Ovary (tissue), 3 donors: Measurements from ENCODE around the gene CD180.

Source experiments
- POLR2A ChIP-seq: fragments of 450-650 bp; IDR thresholded peaks from one replicate; pipeline ENCODE4 v1.6.1; 2017; ENCODE audit warnings: antibody characterized with exemption, mild to moderate bottlenecking, moderate library complexity
- TF ChIP-seq, protein P1 (sequence below), 3 donors: fragments of 450-650 bp in 2 of 3; fragments of 200-600 bp in 1 of 3; IDR thresholded peaks; one replicate each; pipeline versions ENCODE4 v1.5.1 to v1.8.0; 2016 to 2022; ENCODE audit warnings: antibody characterized with exemption in 3 of 3, mild to moderate bottlenecking in 1 of 3
- donor health status: DM: no; HTN: no; CAD: no.

DNA sequence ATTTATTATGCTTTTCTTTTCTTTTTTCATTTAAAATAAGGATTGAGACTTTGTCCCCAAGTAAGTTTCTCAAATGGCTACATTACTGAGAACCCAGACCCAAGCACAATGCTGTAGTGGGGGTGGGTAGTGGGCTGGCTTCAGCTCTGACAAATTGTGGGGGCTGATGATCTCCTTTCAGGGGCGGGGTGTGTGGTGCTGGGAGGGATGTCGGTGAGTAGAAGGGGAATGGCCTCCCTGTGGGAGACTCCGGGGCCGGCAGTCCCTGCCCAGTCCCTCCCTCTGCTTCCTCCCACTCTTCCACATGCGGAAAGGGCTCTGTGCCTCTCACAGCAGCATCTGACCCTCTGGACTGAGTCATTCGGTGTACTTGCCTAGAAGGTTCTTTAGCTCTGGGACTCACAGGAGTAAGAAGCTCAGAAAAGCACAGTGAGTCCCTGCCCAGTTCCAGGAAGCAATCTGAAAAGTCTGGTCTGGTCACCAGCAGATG is 14.3 kb downstream of the CD180 start:
- TF ChIP-seq, protein P1, sequence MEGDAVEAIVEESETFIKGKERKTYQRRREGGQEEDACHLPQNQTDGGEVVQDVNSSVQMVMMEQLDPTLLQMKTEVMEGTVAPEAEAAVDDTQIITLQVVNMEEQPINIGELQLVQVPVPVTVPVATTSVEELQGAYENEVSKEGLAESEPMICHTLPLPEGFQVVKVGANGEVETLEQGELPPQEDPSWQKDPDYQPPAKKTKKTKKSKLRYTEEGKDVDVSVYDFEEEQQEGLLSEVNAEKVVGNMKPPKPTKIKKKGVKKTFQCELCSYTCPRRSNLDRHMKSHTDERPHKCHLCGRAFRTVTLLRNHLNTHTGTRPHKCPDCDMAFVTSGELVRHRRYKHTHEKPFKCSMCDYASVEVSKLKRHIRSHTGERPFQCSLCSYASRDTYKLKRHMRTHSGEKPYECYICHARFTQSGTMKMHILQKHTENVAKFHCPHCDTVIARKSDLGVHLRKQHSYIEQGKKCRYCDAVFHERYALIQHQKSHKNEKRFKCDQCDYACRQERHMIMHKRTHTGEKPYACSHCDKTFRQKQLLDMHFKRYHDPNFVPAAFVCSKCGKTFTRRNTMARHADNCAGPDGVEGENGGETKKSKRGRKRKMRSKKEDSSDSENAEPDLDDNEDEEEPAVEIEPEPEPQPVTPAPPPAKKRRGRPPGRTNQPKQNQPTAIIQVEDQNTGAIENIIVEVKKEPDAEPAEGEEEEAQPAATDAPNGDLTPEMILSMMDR (IDR thresholded peaks at IDR 0.05) = no peak
- no peak for TF ChIP-seq POLR2A
